IMR-90 (cell line): Measurements from ENCODE around the gene OR8S1.

Experiments used
- RFX5 ChIP-seq: IDR thresholded peaks from 2 replicates; pipeline ENCODE4 v1.8.0; 2012; ENCODE audit warnings: low read depth, mild to moderate bottlenecking, low read length, moderate library complexity
- USF2 ChIP-seq: fragments of 150-350 bp; IDR thresholded peaks from 2 replicates; pipeline ENCODE4 v1.6.1; 2017; ENCODE audit warnings: mild to moderate bottlenecking, antibody characterized with exemption, low read length, low read depth

- TF ChIP-seq RFX5: no peak
- TF ChIP-seq USF2: no peak
Observed at GRCh38 chr12:48512855-48513254, 12.6 kb upstream of the OR8S1 start.
